HG03039 (cell line): ENCODE data around the gene TBC1D22B.
"Not testable (repeated sequence)": the region's sequence is repeated elsewhere in the genome, so short reads cannot be mapped to it uniquely, and the experiment has no call there.

Source experiments
- ATAC-seq: cut with Tn5 transposase; IDR thresholded peaks from one replicate; pipeline ENCODE4 v1.9.1; 2021; ENCODE audit warnings: mild to moderate bottlenecking, moderate library complexity; ENCODE audit not compliant: unreplicated experiment

Gene TBC1D22B

DNA sequence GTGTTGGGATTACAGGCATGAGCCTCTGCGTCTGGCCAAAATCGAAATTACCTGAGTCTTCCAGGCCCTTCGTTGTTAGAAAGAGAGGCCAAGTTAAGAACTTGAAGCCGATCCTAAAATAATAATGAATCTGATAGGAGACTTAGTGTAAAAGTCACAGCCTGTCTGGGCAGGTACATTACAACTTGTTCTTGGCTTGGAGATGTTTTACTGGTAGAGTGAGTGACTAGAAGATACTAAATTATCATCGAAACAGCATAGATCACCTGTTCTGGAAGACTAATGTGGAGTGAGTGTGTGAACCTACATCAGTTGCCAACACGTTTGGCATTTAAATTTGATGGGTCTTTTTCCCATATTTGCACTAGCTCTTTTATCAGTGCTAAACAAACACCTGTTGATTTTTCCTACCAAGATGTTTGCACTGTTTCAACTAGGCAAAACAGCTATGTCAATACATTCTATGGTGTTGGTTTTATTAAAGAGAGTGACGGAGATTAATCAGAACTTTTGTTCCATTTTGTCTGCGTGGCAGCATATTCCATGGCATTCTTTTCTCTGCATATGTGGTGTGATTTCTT is 5.0 kb downstream of the TBC1D22B start:
- no peak for ATAC-seq

DNA sequence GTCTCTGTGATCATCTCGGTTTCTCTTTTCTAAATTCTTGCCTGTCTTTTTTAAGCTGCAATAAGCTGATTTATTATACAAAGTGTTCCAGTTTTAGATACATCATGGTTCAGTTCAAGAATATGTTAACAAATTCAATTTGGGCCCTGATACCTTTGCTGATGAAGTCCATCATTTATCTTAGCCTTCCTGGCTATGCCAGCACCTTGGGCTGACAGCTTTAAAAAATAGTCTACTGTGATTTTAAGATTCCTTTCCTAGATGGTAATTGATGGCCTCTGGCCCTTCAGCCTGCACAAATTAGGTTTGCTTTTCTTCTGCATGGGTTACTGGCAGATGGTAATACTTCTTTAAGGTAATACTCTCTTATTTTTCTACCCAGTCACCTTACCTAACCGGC is 7.4 kb downstream of the TBC1D22B start:
- ATAC-seq: no peak

DNA sequence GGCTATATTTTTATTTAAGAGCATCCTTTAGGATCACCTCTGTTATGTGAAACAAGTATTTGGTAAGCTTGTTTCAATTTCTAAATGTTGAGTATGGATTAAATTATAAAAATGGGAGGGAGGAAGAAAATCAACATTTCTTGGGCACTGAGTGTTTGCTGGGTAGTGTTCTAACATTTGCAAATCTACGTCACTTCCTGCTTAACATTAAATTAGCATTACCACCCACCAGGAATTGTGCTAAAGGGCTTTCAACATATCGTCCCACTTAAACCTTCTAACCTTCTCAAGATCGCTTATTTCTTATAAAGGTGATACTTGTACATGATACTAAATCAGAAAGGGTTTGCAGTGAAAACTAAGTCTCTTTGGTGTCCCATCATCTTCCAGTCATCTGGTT is 8.3 kb downstream of the TBC1D22B start:
- no peak for ATAC-seq

DNA sequence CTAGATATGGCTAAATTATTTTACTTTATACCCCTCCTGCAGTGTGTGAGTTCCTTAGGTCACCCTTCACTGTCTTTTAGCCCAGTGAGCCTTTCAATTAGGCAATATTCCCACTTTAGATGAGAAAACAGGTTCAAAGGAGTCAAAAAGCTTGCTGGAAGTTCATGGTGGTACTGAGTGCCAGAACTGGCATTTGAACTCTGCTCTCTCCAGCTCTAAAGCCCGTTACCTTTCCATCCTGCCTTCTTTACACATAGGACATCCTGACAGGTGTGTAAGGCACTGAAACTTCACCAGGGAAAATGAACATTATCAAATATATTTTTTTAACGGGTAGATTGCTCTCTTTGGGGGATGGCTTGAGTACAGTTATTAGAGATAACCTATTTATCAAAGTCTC is 11.5 kb downstream of the TBC1D22B start:
- no peak for ATAC-seq

DNA sequence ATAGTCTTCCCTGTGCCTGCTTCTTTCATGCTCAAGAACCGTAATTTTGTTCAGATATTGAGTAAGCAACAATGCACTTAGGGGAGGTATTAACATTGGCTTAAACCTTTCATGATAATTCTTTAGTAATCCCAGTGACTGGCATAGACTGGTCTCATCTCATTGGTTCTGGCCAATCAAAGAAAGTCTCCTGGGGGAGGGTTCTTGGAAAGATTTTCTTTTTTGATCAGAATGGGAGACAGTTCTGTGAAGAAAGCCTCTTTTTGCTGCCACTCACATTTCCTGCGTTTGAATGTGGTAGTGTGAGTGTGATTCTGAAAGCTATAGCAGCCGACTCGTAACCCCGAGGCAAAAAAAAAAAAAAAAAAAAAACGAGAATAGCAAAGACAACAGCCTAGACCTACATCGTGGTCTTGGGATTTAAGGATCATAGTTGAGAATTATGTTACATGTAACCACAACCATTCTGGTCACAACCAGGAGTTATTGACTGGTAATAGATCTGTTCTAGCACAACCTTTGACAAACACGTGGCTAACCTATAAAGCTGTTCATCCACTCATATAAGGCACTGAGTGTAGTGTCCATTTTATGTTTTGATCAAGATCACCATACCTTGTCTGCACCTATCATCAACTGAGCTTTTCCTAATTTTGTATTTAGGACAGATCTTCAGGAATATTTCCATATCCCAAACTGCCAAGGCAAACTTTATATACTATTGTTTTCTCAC is 15.4 kb downstream of the TBC1D22B start:
- ATAC-seq: no peak

DNA sequence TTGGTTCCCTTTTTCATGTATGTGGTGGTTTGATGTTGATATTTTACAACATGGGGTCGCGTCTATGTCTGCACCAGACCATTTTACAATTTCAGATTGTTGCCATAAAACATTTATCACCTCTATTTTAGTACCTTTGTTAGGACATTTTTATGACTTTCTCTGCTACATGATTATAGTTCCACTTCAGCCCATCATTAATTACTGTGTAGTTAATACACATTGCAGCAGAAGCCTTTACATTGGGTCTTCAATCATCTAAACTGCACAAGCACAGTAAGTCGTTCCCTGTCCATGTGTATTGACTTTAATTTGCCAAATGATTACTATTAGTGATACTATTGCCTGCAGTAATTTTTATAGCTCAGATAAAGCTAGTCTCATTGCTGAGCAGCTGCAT is 16.1 kb downstream of the TBC1D22B start:
- ATAC-seq: no peak

DNA sequence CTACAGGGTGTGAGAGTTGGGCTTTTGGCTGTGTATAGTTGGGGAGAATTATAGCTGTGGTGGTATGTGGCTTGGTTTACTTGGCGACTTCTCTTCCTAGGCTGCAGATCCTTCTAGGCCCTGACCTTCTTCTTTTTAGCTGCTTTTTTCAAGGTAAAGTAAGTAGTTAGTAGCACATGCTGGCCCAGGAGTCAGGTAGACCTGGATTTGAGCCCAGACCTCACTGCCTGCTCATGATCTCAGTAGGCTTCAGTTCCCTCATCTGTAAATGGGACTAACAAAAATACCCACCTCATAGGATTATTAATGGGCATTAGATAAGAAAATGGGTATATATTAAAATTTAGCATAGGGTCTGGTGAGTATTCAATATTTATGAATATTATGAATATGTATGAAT is 17.8 kb downstream of the TBC1D22B start:
- no peak for ATAC-seq

DNA sequence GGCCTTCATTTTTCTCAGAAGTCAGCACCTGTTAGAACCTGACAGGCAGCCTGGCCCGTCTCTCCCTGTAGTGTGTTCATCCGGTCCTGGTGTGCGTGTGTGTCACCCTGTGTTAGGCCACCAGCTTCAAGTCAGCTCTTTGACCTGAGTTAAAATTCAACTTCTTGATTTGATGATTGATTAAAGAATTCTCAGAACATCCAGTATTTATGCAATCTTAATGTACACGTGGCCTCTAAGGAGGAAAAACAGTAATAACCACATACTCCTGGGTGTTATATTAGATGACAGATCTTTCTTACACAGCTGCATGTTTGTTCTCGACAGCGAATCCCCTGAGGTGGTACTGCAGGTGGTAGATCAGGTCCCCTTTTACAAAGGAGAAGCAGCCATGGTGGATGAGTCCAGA is 19.4 kb downstream of the TBC1D22B start:
- ATAC-seq: no peak

DNA sequence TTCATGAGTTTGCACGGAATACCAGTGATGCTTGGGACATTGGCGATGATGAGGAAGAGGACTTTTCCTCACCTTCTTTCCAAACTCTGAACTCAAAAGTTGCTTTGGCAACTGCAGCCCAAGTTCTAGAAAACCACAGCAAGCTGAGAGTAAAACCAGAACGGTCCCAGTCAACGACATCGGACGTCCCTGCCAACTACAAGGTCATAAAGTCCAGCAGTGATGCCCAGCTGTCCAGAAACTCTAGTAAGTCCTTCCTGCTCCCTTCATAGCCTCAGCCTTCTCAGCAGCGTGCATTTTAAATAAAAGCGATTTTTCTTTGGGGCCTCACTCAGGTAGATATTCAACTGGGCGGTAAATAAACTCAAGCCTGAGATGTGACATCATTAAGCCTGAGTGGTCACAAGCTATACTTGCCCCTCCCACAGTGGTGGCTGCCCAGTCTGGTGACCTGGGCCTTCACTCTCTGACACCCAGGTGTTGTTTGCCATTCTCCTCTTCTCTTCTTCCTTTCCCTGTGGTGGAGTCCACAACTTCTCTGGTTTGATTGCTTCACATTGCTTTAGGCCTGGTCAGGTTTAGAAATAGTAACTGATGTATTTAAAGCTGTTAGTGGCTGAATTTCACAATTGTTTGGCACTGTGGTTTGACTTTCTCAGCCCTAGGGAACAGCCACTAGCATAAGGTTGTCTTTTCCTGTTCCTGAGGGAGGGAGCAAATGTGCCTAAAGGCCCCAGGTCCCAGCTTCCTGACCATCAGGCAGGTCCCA is 22.0 kb downstream of the TBC1D22B start:
- ATAC-seq: no peak

DNA sequence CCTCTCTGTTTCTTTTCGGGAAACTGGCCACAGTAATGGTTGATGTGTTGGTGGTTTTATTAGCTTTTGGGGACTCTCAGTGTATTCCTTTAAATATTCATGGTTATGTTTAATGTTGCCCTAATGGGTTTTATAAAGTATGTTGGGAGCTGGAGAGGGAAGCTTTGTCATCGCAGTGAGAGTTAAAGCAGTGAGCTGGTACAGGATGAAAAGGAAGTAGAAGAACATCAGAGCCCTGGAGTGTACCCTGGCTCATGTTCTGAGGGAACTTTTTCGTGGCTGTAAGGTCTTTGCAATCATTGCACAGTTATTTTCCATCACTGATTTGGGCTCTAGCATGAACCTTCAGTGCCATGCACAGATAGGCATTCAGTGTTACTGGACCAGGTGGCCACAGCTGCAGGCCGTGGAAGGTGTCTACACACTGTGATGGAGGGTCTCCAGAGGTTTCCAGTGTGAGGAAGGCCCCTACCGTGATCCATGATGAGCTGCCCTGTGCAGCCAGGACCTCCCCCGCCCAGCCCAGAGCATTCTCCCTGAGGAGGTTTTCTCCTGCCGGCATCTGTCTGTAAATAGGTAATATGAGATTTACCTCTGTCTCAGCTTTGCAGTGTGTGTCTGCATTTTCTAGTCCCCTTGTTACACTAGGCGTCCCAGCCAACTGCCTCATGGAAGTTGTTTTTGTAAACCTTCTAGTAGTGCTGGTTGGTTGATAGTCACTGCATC is 22.8 kb downstream of the TBC1D22B start:
- no peak for ATAC-seq

DNA sequence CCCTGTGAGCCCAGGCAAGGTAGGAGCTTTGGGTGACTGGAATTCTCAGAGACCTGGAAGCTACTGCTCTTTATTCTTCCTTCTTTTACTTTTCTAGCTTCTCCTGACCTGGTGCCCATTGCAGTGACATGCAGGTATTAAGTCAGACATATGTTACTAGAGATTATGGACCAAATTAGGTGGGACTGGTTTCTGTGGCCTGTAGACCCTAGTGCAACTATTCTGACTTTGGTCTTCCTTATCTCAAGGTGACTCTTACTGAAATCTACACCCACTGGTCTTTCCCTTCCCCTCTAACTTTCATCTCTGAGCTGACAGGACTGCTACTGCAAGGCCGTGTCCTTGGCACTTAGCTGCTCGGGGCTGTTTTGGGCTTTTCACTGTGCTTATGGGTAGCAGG is 24.8 kb downstream of the TBC1D22B start:
- no peak for ATAC-seq

DNA sequence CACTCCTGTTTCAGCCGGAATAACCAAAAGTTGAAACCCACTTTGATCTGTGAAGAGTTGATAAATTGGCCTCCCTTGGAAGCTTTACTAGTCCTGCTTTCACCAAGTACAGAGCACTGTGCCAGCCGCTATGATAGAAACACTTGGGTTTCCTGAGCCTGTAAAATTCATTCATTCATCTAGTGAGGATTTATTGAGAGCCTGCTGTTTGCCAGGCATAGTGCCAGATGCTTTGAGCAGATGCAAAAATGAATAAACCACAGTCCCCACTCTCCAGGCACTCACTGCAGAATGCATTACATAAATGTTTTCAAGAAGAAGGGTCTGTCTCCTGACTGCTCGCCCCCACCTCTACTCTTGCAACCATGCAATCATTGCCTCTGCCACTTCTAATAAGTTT is 25.7 kb downstream of the TBC1D22B start:
- no peak for ATAC-seq

DNA sequence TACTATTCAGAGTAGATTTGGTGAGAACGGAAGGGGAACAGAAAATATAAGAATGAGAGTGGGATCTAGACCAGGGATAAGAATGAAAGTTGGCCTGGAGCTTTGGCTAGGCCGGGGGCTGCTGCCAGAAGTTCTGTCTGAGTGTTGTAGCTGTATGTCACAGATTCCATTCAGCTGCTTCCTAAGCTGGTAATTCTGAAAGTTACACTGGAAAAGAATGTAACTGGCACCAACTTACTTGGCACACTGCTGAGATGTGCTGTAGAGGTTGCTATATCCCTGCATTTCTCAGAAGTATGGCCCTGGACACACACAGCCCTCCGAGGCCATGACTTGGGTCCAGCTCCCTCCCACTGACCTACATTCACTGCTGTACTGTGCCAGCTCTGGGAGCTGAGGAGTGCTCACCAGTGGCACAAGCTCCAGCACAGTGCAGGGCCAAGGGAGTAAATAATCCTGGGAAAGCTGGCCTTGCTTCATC is 26.1 kb downstream of the TBC1D22B start:
- ATAC-seq: no peak

DNA sequence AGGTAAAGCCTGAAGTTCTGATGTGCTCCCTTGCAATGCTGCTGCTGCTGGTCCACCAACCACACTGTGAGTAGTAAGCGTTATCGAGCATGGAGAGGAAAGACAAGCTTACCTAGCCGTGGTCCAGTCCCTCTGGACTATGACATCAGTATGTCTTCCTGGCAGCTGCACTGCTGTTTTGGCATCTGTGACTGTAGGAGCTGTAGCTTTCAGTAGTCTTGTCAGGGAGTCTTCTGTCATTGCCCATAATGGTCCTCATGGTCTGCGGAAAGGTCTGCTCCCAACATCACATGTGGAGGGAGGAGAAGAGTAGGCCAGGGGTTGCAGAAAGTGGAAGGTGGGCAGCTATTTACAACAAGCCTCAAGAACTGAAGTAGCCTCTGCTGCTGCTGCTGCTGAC is 27.2 kb downstream of the TBC1D22B start:
- ATAC-seq: no peak

DNA sequence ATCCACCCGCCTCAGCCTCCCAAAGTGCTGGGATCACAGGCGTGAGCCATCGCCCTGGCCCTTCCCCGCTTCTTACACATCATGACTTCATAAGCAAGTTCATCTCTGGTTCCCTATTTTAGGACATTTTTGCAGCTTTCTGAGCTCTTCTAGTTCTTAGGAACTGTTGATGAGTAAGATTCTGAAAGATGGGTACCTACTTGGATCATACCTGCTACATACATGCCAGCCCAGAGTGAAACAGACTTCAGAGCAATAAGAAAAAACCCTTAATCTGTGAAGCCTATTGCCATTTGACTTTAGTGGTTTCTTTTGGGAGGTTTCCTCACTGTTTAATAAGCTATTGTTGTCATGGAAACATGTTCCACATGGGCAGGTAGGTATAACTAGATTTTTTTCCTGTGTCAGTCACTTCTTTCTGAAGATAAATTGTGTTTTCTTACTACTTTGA is 28.3 kb downstream of the TBC1D22B start:
- no peak for ATAC-seq

DNA sequence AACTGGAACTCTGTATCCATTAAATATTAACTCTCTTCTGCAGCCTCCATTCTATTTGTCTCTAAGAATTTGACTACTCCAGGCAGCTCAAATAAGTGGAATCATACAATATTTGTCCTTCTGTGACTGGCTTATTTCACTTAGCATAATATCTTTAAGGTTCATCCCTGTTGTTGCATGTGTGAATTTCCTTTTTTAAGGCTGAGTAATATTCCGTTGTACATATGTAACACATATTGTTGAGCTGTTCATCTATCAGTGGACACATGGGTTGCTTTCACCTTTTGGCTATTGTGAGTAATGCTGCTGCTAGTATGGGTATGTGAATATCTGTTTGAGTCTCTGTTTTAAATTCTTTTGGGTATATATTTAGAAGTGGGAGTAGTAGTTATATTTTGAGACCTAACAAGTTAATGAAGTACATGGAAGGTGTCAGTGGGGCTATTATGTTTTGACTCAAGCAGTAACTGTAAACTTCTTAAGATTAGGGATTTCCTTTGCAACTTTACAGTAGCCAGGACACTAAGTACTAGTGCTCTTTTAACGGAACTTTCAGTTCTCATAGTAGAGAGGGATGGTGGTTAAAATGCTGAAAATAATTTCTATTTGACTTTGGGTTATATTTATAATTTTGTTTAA is 30.1 kb downstream of the TBC1D22B start:
- no peak for ATAC-seq

DNA sequence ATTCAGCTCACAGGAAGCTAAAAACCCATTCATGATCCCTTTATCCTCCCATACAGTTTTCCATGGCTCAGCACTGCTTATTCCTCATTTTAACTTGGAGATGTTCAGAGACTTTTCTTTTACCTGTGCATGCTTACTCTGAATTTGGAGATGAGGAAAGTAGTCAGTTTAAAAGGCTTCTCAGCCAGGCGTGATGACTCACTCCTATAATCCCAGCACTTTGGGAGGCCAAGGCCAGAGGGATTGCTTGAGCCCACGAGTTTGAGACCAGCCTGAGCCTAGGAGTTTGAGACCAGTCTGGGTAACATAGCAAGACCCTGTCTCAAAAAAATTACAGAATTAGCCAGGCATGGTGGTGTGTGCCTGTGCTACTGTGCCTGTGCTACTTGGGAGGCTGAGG is 30.7 kb downstream of the TBC1D22B start:
- ATAC-seq: no peak

DNA sequence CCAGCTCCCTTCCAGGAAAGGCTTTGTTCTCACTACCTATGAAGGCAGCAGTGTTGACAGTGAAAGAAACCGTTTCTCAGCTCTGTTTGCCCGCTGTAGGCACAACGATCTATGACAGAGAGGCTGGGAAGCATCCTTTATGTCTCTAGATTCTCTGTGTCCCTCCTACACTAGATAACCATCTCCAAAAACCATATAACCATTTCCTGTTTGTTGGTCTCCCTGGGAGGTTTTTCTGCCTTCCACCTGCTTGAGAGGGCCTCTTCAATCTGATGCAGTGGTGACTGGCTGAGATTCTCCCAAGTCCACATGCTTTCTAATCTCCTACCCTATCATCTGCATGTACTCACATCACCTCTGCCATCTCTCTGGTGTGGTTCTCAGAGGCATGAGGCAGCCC is 32.4 kb downstream of the TBC1D22B start:
- ATAC-seq: no peak

DNA sequence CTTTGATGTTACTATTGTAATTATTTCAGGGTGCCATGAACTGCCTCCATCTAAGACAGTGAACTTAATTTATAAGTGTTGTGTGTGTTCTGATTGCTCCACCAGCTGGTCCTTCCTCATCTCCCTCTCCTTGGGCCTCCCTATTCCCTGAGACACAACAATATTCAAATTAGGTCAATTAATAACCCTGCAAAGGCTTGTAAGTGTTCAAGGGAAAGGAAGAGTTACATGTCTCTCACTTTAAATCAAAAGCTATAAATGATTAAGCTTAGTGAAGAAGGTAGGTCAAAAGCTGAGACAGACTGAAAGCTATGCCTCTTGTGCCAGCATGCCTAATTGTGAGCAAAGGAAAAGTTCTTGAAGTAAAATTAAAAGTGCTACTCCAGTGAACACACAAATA is 35.9 kb downstream of the TBC1D22B start:
- no peak for ATAC-seq

DNA sequence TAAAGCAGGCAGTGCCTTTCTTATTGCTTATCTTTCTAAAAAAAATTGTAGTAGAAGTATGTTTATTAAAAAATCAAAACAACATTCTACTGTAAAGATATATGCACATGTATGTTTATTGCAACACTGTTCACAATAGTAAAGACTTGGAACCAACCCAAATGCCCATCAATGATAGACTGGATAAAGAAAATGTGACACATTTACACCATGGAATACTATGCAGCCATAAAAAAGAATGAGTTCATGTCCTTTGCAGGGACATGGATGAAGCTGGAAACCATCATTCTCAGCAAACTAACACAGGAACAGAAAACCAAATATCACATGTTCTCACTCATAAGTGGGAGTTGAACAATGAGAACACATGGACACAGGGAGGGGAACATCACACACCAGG is 40.1 kb downstream of the TBC1D22B start:
- not testable (repeated sequence) for ATAC-seq

DNA sequence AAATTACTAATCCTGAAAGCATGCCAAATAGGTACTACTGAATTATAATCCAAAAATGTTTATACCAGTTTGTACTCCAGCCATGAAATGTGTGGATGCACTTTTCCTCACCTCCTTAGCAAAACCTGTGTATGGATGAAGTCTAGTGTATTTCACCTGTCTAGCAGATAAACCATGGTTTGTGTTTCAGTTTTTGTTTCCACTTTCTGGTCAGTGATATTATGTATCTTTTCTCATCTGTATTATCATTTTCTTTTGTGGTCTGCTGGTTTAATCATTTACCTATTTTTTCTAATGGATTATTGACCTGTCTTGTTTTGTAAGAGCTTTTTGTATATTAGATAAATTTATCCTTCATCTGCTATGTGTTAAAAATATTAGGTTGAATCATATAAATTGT is 41.4 kb downstream of the TBC1D22B start:
- ATAC-seq: no peak
